ENCODE measurements around the gene RBM34.

DNA sequence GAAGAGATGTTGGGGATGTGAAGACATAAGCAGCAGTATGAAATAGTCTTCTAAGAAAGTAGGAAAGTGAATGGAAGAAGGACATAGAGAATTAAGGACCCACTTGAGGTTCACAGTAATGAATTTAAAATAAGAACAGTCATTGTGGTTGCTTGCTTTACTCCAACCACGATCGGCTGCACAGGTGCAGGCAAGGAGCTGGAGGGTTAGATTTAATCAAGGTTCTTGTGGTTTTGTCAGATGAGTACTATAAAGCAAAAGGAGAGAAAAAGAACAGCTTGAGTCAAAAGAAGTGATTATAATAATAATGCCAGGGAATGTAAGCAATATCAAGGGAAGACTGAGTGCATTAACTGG lies 46.1 kb upstream of the RBM34 start:
- no peak for TF ChIP-seq CTCF (IDR thresholded peaks at IDR 0.05)
- no peak for TF ChIP-seq POLR2A (IDR thresholded peaks at IDR 0.05)

Measured in testis (tissue), 2 donors.